Fibroblast of villous mesenchyme (primary cell): Measurements from ENCODE around the gene EFCC1. TPM values are rescaled to one million over a fixed set of nuclear protein-coding genes. Genes with fewer than 3 reads are reported as not detected.

Experiments used
- DNase-seq: peaks from one replicate; pipeline ENCODE4 v3.0.0-alpha.2; 2010; ENCODE audit warnings: low read depth
- H3K4me3 ChIP-seq: 2 replicates; pipeline ENCODE4 v1.5.1; 2011; ENCODE audit warnings: low read depth, mild to moderate bottlenecking, low read length
- total RNA-seq: library from RNA; depleted of rRNA; stranded (reverse); fragments of >200 nt; gene quantifications from 2 replicates; pipeline ENCODE4 v1.2.3, GENCODE V29; 2012
- TF ChIP-seq, protein P1 (sequence below): IDR thresholded peaks from 2 replicates; pipeline ENCODE4 v1.5.1; 2012; ENCODE audit warnings: low read depth, mild to moderate bottlenecking, low read length; ENCODE audit not compliant: insufficient read depth

EFCC1 gene
- total RNA-seq, 1 donor, result not detected

DNA sequence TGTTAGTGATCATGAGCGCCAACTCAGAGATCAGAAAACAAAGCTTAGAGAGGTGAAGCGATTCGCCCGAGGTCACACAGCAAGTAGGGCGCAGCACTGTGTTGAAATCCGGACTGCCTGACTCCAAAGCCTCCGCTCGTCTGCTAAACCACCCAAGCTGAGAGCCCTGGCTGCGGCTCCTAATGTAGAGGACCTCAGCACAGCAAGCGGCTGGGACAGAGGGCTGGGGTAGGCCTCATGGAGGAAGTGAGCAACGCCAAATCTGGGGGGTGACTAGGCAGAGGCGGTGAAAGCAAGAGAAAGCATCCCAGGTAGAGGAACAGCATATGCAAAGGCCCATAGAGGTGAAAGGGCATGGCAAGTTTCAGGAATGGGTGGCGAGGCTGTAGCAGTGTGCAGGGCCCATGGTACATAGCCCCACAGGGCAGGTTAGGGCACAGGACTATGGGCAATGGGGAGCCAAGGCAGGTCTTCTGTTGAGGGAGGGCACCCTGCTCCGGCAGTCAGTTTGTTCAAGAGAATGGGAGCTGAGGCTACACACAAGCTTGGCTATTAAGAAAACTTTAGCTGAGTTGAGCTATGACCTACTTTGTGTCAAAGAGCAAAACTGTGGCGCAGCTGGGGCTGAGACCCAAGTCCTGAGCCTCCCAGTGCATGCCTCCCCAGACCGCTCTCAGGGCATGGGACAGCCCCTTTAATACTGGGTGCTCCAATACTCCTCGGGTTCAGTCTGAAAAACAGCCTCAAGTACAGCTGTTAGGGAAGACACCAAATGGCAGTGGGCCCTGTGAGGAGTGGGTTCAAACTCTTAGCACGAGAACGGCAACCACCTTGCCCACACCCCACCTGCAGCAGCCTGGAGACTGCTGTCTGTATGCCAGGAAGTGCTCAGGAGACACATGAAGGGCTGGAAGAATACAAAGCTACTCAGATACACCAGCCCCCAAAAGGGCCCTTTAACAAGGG is 6.2 kb upstream of the EFCC1 start:
- no peak overlapping the region for H3K4me3 ChIP-seq
- TF ChIP-seq, protein P1, sequence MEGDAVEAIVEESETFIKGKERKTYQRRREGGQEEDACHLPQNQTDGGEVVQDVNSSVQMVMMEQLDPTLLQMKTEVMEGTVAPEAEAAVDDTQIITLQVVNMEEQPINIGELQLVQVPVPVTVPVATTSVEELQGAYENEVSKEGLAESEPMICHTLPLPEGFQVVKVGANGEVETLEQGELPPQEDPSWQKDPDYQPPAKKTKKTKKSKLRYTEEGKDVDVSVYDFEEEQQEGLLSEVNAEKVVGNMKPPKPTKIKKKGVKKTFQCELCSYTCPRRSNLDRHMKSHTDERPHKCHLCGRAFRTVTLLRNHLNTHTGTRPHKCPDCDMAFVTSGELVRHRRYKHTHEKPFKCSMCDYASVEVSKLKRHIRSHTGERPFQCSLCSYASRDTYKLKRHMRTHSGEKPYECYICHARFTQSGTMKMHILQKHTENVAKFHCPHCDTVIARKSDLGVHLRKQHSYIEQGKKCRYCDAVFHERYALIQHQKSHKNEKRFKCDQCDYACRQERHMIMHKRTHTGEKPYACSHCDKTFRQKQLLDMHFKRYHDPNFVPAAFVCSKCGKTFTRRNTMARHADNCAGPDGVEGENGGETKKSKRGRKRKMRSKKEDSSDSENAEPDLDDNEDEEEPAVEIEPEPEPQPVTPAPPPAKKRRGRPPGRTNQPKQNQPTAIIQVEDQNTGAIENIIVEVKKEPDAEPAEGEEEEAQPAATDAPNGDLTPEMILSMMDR, result no peak
- DNase-seq, result no peak

DNA sequence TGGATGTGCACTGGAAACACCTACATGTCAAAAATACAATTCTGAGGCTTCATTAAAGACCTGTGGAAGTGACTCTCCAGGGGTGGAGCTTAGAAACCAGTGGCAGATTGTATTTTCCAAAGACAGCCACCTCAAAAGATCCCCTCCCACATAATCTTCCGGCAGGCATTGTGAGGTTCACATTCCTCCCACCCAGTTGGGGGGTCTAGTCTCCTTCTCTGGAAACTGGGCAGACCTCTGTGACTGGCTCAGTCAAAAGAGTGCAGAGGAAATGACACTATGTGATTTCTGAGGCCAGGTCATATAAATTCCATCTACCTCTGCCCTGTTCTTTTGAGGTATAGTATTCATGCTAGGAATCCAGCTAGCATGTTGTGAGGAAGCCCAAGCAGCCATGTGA is 5.4 kb upstream of the EFCC1 start:
- H3K4me3 ChIP-seq, result no peak overlapping the region
- no peak for DNase-seq
- TF ChIP-seq, protein P1, result no peak

DNA sequence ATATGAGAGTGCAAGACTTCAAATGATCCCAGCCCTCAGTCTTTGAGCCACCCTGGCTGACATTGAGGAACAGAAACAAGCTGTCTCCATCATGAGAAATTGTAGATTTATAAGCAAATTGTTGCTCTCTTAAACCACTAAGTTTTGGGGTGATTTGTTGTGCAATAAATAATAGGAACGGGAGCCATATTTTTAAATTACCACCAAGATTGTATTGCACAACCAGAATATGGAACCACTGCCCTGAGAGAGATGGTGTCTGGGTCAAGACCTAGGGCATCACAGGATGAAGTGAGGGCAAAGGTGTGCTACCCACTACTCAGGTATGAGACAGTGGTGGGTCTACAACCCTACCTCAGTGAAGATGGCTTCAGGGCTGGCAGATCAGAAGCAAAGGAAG is 4.9 kb upstream of the EFCC1 start:
- TF ChIP-seq, protein P1, result no peak
- DNase-seq, result no peak
- no peak overlapping the region for H3K4me3 ChIP-seq

- H3K4me3 ChIP-seq, result no peak overlapping the region
- DNase-seq, result no peak
- TF ChIP-seq, protein P1, result no peak
Observed at GRCh38 chr3:128996726-128997125, 4.4 kb upstream of the EFCC1 start.

- H3K4me3 ChIP-seq, result no peak overlapping the region
- TF ChIP-seq, protein P1, result no peak
- DNase-seq, result no peak
Observed at GRCh38 chr3:128997486-128998133, 3.5 kb upstream of the EFCC1 start.

- TF ChIP-seq, protein P1, result no peak
- no peak for DNase-seq
Observed at GRCh38 chr3:128998561-128998960, 2.5 kb upstream of the EFCC1 start.

More at GRCh38 chr3:128998561-128998960, 2.5 kb upstream of the EFCC1 start:
- no peak overlapping the region for H3K4me3 ChIP-seq
